BJ (cell line): Measurements from ENCODE around the gene PUDP. TPM values are rescaled to one million over a fixed set of nuclear protein-coding genes. Genes with fewer than 3 reads are reported as not detected.
A peak's percentile ranks its signal among the peaks of the same experiment; 100 is the strongest.

ENCODE experiments used
- CTCF ChIA-PET: fragments of 350-600 bp; formaldehyde crosslinking; extraction: SDS; loops from one replicate; lab custom pipeline; 2021; ENCODE audit warnings: antibody characterized with exemption, inconsistent platforms; lab: Yijun Ruan, JAX
- POLR2A ChIA-PET: fragments of 300-600 bp; sonication (Branson Sonifier 250); formaldehyde crosslinking; extraction: SDS; loops from one replicate; lab custom pipeline; 2021; ENCODE audit warnings: antibody characterized with exemption; lab: Charles Lee
- DNase-seq: peaks from one replicate; pipeline ENCODE4 v3.0.0-alpha.2; 2011; ENCODE audit warnings: low read depth
- H3K27me3 ChIP-seq: 2 replicates; pipeline ENCODE4 v1.6.0; 2011; ENCODE audit warnings: low read length; ENCODE audit not compliant: control insufficient read depth, insufficient read depth
- H3K36me3 ChIP-seq: 2 replicates; pipeline ENCODE4 v1.5.1; 2011; ENCODE audit warnings: low read length; ENCODE audit not compliant: control insufficient read depth, insufficient read depth
- H3K4me3 ChIP-seq: 2 replicates; pipeline ENCODE4 v1.5.1; 2011; ENCODE audit warnings: low read depth, mild to moderate bottlenecking, control low read depth, low read length
- polyA plus RNA-seq: library from polyadenylated mRNA; depleted of rRNA; stranded (reverse); fragments of >200 nt; gene quantifications from 2 replicates; pipeline ENCODE4 v1.2.3, GENCODE V29; 2011
- TF ChIP-seq, protein P1 (sequence below): IDR thresholded peaks from 2 replicates; pipeline ENCODE4 v1.5.1; 2011; ENCODE audit warnings: low read depth, mild to moderate bottlenecking, control low read depth, inconsistent platforms, low read length, moderate library complexity; ENCODE audit not compliant: insufficient read depth

Gene PUDP
- polyA plus RNA-seq, 1 experiment: 17.2 TPM

GRCh38 chrX:7147413-7147977 lies 458 bp downstream of the PUDP start, which contains the start of gene STS:
STS (plus strand) TSS chrX:7147712; CDS start chrX:7253200, 105,488 bp downstream.
- Histone ChIP-seq H3K27me3 (no peaks in the 10 kb centered on the region), H3K4me3 (peak within 1 kb of the TSS; percentile 85), H3K36me3 (no peaks in the 10 kb centered on the region)
- POLR2A ChIA-PET: no interaction called here
- CTCF ChIA-PET: no interaction called here
- TF ChIP-seq, protein P1, sequence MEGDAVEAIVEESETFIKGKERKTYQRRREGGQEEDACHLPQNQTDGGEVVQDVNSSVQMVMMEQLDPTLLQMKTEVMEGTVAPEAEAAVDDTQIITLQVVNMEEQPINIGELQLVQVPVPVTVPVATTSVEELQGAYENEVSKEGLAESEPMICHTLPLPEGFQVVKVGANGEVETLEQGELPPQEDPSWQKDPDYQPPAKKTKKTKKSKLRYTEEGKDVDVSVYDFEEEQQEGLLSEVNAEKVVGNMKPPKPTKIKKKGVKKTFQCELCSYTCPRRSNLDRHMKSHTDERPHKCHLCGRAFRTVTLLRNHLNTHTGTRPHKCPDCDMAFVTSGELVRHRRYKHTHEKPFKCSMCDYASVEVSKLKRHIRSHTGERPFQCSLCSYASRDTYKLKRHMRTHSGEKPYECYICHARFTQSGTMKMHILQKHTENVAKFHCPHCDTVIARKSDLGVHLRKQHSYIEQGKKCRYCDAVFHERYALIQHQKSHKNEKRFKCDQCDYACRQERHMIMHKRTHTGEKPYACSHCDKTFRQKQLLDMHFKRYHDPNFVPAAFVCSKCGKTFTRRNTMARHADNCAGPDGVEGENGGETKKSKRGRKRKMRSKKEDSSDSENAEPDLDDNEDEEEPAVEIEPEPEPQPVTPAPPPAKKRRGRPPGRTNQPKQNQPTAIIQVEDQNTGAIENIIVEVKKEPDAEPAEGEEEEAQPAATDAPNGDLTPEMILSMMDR: no peak
- DNase-seq: no peak

GRCh38 chrX:7146703-7147412 lies 1.1 kb downstream of the PUDP start:
- ChIA-PET POLR2A (no interaction called here), CTCF (no interaction called here)
- no peaks in the 10 kb centered on the region for H3K27me3 ChIP-seq
- no peak for DNase-seq
- TF ChIP-seq, protein P1: no peak
- peak overlapping the region; percentile 85 for H3K4me3 ChIP-seq
- no peaks in the 10 kb centered on the region for H3K36me3 ChIP-seq

DNA sequence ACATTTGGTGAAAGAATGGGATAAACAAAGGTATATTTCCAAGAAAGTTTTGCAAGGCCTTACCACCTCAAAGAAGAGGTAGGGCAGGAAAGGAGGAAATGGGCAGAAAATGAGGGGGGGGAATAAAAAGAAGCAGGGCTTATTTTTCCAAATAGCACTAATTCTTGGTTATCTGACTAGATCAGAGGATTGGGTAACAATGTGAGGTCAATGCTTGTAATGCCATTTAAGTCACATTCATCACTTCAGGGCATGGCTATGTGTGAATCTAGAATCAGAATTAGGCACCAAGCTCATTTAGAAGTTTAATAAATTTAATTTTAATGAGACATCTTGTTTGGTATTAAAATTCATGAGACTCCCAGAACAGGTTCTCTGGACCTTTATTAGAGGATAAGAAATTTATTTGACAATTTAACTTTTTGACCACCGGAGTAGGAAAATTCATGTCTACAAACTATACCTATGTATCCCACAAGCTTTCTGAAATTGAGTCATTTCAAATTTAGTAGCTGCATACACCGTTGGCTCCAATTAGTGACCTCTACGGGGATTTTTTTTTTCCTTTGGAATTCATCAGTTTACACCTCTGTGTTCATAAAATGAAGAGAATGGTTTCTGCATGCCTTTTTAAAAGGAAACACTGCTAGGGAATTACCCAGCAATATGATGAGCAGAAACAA lies 1.8 kb downstream of the PUDP start:
- POLR2A ChIA-PET: no interaction called here
- no peak for DNase-seq
- TF ChIP-seq, protein P1: no peak
- Histone ChIP-seq H3K27me3 (no peaks in the 10 kb centered on the region), H3K4me3 (no peak overlapping the region), H3K36me3 (no peaks in the 10 kb centered on the region; the same call in 1 of the 2 replicates)
- CTCF ChIA-PET: no interaction called here

DNA sequence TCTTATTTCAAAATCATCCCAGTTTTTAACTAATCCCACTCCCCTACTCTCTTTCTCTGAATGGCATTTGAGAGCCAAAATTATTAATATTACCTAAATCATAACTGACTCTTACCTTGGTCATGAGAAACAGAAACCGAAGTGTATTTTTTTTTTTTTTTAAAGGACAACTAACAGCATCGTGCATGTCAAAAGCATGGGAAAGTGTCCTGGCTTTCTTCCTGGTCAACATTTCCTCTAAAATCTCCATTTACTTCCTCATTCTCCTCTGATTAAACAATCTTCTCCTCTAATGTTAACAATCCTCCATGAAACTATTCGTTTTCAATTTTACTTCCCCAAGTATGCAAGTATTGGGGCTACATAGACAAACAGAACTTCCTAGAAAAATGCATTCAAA lies 2.5 kb downstream of the PUDP start:
- no peak for DNase-seq
- TF ChIP-seq, protein P1: no peak
- CTCF ChIA-PET: no interaction called here
- POLR2A ChIA-PET: no interaction called here
- no peaks in the 10 kb centered on the region for H3K27me3 ChIP-seq
- no peak overlapping the region for H3K4me3 ChIP-seq
- H3K36me3 ChIP-seq: no peaks in the 10 kb centered on the region; the same call in 1 of the 2 replicates

DNA sequence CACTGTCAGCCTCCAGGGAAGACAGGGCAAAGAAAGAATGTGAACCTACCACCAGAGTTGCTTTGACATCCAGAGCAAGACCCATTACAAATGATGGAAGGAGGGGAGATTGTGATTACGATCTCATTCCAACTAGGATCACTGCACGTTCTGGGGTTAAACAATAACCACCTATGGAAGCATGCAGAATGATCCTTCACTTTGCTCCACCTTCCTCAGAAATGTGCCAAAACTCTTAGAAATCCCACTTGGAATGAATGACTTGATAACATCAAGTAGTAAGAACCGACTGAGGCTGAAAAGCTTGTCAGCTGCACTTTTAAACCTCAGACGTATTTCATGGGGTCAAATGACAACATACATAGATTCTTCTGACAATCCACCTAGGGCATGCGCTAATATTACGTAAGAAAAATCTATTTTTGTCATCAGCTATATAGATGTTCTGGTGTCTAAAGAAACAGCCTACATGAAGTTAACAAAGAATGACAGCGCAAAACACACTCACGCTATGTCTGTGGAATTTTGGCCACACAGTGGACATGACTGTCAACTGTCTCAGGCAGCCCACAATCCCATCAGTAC lies 3.9 kb downstream of the PUDP start:
- TF ChIP-seq, protein P1: no peak
- ChIA-PET POLR2A (no interaction called here), CTCF (no interaction called here)

More for the DNA sequence above, 3.9 kb downstream of the PUDP start:
- H3K4me3 ChIP-seq: no peak overlapping the region
- H3K36me3 ChIP-seq: no peaks in the 10 kb centered on the region; the same call in 1 of the 2 replicates
- no peak for DNase-seq
- no peaks in the 10 kb centered on the region for H3K27me3 ChIP-seq
